Liver (tissue), 3 donors: Measurements from ENCODE around the gene YAF2.

ENCODE experiments used
- ATF3 ChIP-seq: IDR thresholded peaks from 2 replicates; pipeline ENCODE4 v1.6.1; 2016; ENCODE audit warnings: antibody characterized with exemption
- CTCF ChIP-seq: fragments of 150-350 bp; IDR thresholded peaks from 2 replicates; pipeline ENCODE4 v1.5.1; 2017; ENCODE audit warnings: improper control_type of control experiment, low read depth, low read length; ENCODE audit not compliant: missing input control
- donor health status: healthy.
- donor health status: healthy.

- TF ChIP-seq CTCF (no peak), ATF3 (no peak)
Observed at GRCh38 chr12:42163913-42164312, 74.1 kb downstream of the YAF2 start.
